HepG2 (cell line): ENCODE data around the gene MIDN. TPM values are rescaled to one million over a fixed set of nuclear protein-coding genes. Genes with fewer than 3 reads are reported as not detected.

Source experiments
- IRF9 ChIP-seq: sonication (generic); formaldehyde crosslinking; IDR thresholded peaks from 2 replicates; pipeline ENCODE4 v1.8.0; 2022; ENCODE audit warnings: missing genetic modification reagents, mild to moderate bottlenecking, borderline replicate concordance
- JUND ChIP-seq: sonication (generic); formaldehyde crosslinking; IDR thresholded peaks from 2 replicates; pipeline ENCODE4 v1.8.0; 2022; ENCODE audit warnings: mild to moderate bottlenecking, missing genetic modification reagents
- KLF15 ChIP-seq: sonication (generic); formaldehyde crosslinking; IDR thresholded peaks from 2 replicates; pipeline ENCODE4 v1.8.1; 2023; ENCODE audit warnings: borderline replicate concordance, mild to moderate bottlenecking, inconsistent platforms, missing genetic modification reagents, mixed read lengths
- MATR3 ChIP-seq: sonication (generic); formaldehyde crosslinking; IDR thresholded peaks from 2 replicates; pipeline ENCODE4 v1.4.0; 2020; ENCODE audit warnings: missing genetic modification reagents
- POLR2G ChIP-seq: fragments of 200-400 bp; formaldehyde crosslinking; IDR thresholded peaks from 2 replicates; pipeline ENCODE4 v1.6.1; 2018; ENCODE audit warnings: mild to moderate bottlenecking, low read depth, low read length, moderate library complexity
- SIX4 ChIP-seq: sonication (generic); formaldehyde crosslinking; IDR thresholded peaks from 2 replicates; pipeline ENCODE4 v1.4.0; 2020; ENCODE audit warnings: missing genetic modification reagents
- SMYD3 ChIP-seq: sonication (generic); formaldehyde crosslinking; IDR thresholded peaks from 2 replicates; pipeline ENCODE4 v1.8.1; 2023; ENCODE audit warnings: mild to moderate bottlenecking, missing genetic modification reagents
- SP5 ChIP-seq: IDR thresholded peaks from 2 replicates; pipeline ENCODE4 v1.6.1; 2016; ENCODE audit warnings: low read depth, borderline replicate concordance
- STAT5B ChIP-seq: sonication (generic); formaldehyde crosslinking; IDR thresholded peaks from 2 replicates; pipeline ENCODE4 v1.4.0; 2020; ENCODE audit warnings: missing genetic modification reagents
- YY1 ChIP-seq: IDR thresholded peaks from 2 replicates; pipeline ENCODE4 v1.6.1; 2011; ENCODE audit warnings: low read length, low read depth, moderate library complexity, mild to moderate bottlenecking; ENCODE audit not compliant: insufficient read depth, insufficient replicate concordance
- ZNF225 ChIP-seq: sonication (generic); formaldehyde crosslinking; IDR thresholded peaks from 2 replicates; pipeline ENCODE4 v1.4.0; 2020; ENCODE audit warnings: mild to moderate bottlenecking, missing genetic modification reagents
- ZNF230 ChIP-seq: sonication (generic); formaldehyde crosslinking; IDR thresholded peaks from 2 replicates; pipeline ENCODE4 v1.4.0; 2020; ENCODE audit warnings: mild to moderate bottlenecking, missing genetic modification reagents
- ZNF589 ChIP-seq: sonication (generic); formaldehyde crosslinking; conservative IDR thresholded peaks from 2 replicates; pipeline ENCODE4 v1.8.0; 2022; ENCODE audit warnings: mild to moderate bottlenecking, moderate library complexity, missing genetic modification reagents
- ZNF773 ChIP-seq: sonication (generic); formaldehyde crosslinking; IDR thresholded peaks from 2 replicates; pipeline ENCODE4 v1.4.0; 2020; ENCODE audit warnings: missing genetic modification reagents, borderline replicate concordance
- ZNF782 ChIP-seq: sonication (generic); formaldehyde crosslinking; IDR thresholded peaks from 2 replicates; pipeline ENCODE4 v1.4.0; 2020; ENCODE audit warnings: missing genetic modification reagents, mild to moderate bottlenecking, borderline replicate concordance
- ZSCAN20 ChIP-seq: sonication (generic); formaldehyde crosslinking; IDR thresholded peaks from 2 replicates; pipeline ENCODE4 v1.4.0; 2020; ENCODE audit warnings: missing genetic modification reagents, mild to moderate bottlenecking, borderline replicate concordance
- ZSCAN9 ChIP-seq: IDR thresholded peaks from 2 replicates; pipeline ENCODE4 v1.6.1; 2016; ENCODE audit warnings: borderline replicate concordance
- polyA plus RNA-seq, 8 experiments: library from polyadenylated mRNA; depleted of rRNA in 3 of 8; stranded (reverse) in 7 of 8; unstranded in 1 of 8; fragments of >200 nt; fragmentation: Illumina TruSeq in 4 of 8; extraction: Trizol in 4 of 8; gene quantifications; 2 replicates each; pipeline versions ENCODE4 v1.2.1 to v1.2.3, GENCODE V29; 2011 to 2016; ENCODE audit warnings: low read depth in 4 of 8, missing spikeins in 1 of 8, mixed read lengths in 1 of 8; ENCODE audit not compliant: insufficient read depth in 1 of 8
- total RNA-seq, 5 experiments: library from RNA; depleted of rRNA; stranded (reverse); fragments of >200 nt; fragmentation: Illumina TruSeq; extraction: Trizol; gene quantifications; 2 replicates each; pipeline ENCODE4 v1.2.3, GENCODE V29; 2016; ENCODE audit warnings: low read depth in 1 of 5
- TF ChIP-seq, protein P1 (sequence below): sonication (generic); formaldehyde crosslinking; IDR thresholded peaks from 2 replicates; pipeline ENCODE4 v1.8.0; 2022; ENCODE audit warnings: mild to moderate bottlenecking, missing genetic modification reagents, moderate library complexity
- TF ChIP-seq, protein P2 (sequence below): sonication (generic); formaldehyde crosslinking; IDR thresholded peaks from 2 replicates; pipeline ENCODE4 v1.8.1; 2023; ENCODE audit warnings: mild to moderate bottlenecking, moderate library complexity, missing genetic modification reagents
- TF ChIP-seq, protein P3 (sequence below): sonication (generic); formaldehyde crosslinking; IDR thresholded peaks from 2 replicates; pipeline ENCODE4 v1.5.1; 2020; ENCODE audit warnings: missing genetic modification reagents, mild to moderate bottlenecking, borderline replicate concordance
- TF ChIP-seq, protein P4 (sequence below): IDR thresholded peaks from 2 replicates; pipeline ENCODE4 v1.6.1; 2016; ENCODE audit warnings: low read depth

The MIDN gene
- total and polyA plus RNA-seq, 2 of the 13 experiments (the other 11 are each of a cell fraction or from before 2014, with no cell fraction given), result 8.4 to 18.0 TPM

DNA sequence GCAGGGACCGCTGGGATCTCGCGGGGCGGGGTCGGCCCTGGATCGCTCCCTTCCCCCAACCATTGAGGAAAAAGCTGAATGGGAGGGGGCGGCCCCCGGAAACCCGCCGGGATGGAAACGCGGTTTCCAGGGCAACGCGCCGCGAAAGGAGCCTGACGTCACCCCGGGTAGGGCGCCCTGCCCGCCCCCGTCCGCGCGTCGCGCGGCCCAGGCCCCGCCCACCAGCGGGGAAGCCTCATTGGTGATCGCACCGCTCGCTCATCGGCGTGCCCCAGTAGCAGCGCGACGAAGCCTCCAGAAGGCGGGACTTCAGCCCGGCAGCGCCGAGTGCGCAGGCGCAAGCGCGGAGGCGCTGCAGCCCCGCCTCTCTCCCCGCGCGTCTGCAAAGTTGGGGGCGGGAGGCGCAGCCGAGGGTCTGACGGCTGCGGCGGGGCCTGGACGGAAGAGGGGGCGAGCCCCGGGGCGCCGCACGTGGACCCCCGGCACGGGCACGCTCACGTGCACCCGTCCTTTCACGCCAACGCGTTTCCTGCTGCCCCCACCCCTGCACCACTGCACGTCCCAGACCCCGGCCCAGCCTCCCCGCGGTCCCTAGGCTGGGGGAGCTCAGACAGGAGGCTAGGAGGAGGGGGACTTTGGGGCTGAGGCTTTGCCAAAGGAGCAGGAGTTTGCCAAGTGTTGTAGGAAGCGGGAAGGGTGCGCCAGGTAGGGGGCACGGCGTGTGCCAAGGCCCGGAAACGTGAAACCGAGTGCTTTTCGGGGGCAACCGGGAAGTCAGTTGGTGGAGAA lies 12.6 kb downstream of the MIDN start (continued):
- TF ChIP-seq, protein P1, sequence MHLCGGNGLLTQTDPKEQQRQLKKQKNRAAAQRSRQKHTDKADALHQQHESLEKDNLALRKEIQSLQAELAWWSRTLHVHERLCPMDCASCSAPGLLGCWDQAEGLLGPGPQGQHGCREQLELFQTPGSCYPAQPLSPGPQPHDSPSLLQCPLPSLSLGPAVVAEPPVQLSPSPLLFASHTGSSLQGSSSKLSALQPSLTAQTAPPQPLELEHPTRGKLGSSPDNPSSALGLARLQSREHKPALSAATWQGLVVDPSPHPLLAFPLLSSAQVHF (CRISPR knock-in tag), result peak; percentile 23; the same call in 1 of the 2 replicates
- TF ChIP-seq JUND (CRISPR knock-in tag) (peak; percentile 9; the same call in 1 of the 2 replicates), SP5 (CRISPR knock-in tag) (no peak), IRF9 (CRISPR knock-in tag) (no peak), STAT5B (CRISPR knock-in tag) (0 out of 2 replicates have a peak, but pooled peaks have one; percentile 12), YY1 (no peak), MATR3 (CRISPR knock-in tag) (no peak), ZNF773 (CRISPR knock-in tag) (no peak), KLF15 (no peak), ZNF225 (CRISPR knock-in tag) (no peak; the same call in 1 of the 2 replicates), ZSCAN20 (CRISPR knock-in tag) (no peak), POLR2G (no peak), ZSCAN9 (CRISPR knock-in tag) (no peak), SMYD3 (no peak), SIX4 (CRISPR knock-in tag) (no peak), ZNF782 (0 out of 2 replicates have a peak, but pooled peaks have one; percentile 77), ZNF230 (CRISPR knock-in tag) (no peak), ZNF589 (no peak)
- TF ChIP-seq, protein P2, sequence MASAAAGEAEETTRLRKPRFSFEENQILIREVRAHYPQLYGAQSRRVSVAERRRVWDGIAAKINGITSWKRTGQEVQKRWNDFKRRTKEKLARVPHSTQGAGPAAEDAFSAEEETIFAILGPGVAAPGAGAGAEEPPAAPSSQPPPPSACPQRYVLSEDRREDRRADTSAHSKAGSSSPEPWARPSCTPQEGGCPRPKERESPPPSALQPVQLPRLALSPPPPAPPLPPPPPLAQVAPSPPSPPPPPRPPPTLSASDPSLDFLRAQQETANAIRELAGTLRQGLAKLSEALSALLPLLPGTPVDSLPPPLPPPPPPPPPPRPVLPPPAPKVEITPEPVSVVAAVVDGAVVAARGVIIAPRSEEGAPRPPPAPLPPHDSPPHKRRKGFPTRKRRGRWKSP (CRISPR knock-in tag), result peak; percentile 82; the same call in 1 of the 2 replicates
- TF ChIP-seq, protein P3, sequence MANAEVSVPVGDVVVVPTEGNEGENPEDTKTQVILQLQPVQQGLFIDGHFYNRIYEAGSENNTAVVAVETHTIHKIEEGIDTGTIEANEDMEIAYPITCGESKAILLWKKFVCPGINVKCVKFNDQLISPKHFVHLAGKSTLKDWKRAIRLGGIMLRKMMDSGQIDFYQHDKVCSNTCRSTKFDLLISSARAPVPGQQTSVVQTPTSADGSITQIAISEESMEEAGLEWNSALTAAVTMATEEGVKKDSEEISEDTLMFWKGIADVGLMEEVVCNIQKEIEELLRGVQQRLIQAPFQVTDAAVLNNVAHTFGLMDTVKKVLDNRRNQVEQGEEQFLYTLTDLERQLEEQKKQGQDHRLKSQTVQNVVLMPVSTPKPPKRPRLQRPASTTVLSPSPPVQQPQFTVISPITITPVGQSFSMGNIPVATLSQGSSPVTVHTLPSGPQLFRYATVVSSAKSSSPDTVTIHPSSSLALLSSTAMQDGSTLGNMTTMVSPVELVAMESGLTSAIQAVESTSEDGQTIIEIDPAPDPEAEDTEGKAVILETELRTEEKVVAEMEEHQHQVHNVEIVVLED (CRISPR knock-in tag), result peak; percentile 74
- TF ChIP-seq, protein P4, sequence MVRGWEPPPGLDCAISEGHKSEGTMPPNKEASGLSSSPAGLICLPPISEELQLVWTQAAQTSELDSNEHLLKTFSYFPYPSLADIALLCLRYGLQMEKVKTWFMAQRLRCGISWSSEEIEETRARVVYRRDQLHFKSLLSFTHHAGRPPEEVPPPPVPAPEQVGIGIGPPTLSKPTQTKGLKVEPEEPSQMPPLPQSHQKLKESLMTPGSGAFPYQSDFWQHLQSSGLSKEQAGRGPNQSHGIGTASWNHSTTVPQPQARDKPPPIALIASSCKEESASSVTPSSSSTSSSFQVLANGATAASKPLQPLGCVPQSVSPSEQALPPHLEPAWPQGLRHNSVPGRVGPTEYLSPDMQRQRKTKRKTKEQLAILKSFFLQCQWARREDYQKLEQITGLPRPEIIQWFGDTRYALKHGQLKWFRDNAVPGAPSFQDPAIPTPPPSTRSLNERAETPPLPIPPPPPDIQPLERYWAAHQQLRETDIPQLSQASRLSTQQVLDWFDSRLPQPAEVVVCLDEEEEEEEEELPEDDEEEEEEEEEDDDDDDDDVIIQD (CRISPR knock-in tag), result no peak
